B cell (primary cell): ENCODE measurements around the gene PDE3B. TPM values are rescaled to one million over a fixed set of nuclear protein-coding genes. Genes with fewer than 3 reads are reported as not detected.
"Not testable (repeated sequence)": the region's sequence is repeated elsewhere in the genome, so short reads cannot be mapped to it uniquely, and the experiment has no call there.

Experiments used
- ATAC-seq: fragments of 200-7000 bp; cut with Tn5 transposase; one replicate; pipeline ENCODE4 v1.10.0; 2021; ENCODE audit warnings: low read depth, mild to moderate bottlenecking, moderate number of reproducible peaks, moderate library complexity
- CTCF ChIA-PET: fragments of 350-600 bp; sonication (Branson Sonifier 250); formaldehyde crosslinking; loops from one replicate; lab custom pipeline; 2021; ENCODE audit warnings: antibody characterized with exemption, inconsistent platforms; lab: Charles Lee
- POLR2A ChIA-PET: fragments of 350-600 bp; sonication (Branson Sonifier 250); formaldehyde crosslinking; loops from one replicate; lab custom pipeline; 2021; ENCODE audit warnings: antibody characterized with exemption; lab: Charles Lee
- DNase-seq: peaks from one replicate; pipeline ENCODE4 v3.0.0; 2013
- H2AFZ ChIP-seq: 2 replicates; pipeline ENCODE4 v1.6.1; 2012; ENCODE audit warnings: mild to moderate bottlenecking, low read depth, low read length; ENCODE audit not compliant: insufficient read depth, poor library complexity, severe bottlenecking
- H3K27ac ChIP-seq, 2 donors: 1 replicate in 1 of 2; 2 replicates in 1 of 2; pipeline ENCODE4 v1.5.1; 2012 to 2013; ENCODE audit warnings: low read length in 2 of 2, mild to moderate bottlenecking in 2 of 2, moderate library complexity in 1 of 2
- H3K27me3 ChIP-seq, 4 experiments: fragments of 200-600 bp in 1 of 4; sonication (generic) in 1 of 4; replicated peaks in 1 of 4; 1 replicate in 2 of 4; 2 replicates in 2 of 4; pipeline versions ENCODE4 v1.6.1 to v1.7.0; 2013 to 2016; ENCODE audit warnings: low read length in 3 of 4, mild to moderate bottlenecking in 2 of 4, mixed read lengths in 1 of 4, moderate library complexity in 1 of 4; ENCODE audit not compliant: insufficient read depth in 4 of 4, control insufficient read depth in 3 of 4; ENCODE audit errors: control extremely low read depth in 1 of 4
- H3K36me3 ChIP-seq, 2 experiments: replicated peaks in 1 of 2; 1 replicate in 1 of 2; 2 replicates in 1 of 2; pipeline versions ENCODE4 v1.6.1 to v1.7.1; 2013; ENCODE audit warnings: low read length in 1 of 2; ENCODE audit not compliant: insufficient read depth in 2 of 2, control insufficient read depth in 1 of 2; ENCODE audit errors: control extremely low read depth in 1 of 2, extremely low read depth in 1 of 2
- H3K4me1 ChIP-seq, 2 donors: fragments of 200-600 bp in 1 of 2; sonication (generic) in 1 of 2; 1 replicate in 1 of 2; 2 replicates in 1 of 2; pipeline versions ENCODE4 v1.5.1 to v1.6.1; 2013 to 2017; ENCODE audit warnings: low read length in 2 of 2; ENCODE audit not compliant: control insufficient read depth in 2 of 2, insufficient read depth in 2 of 2
- H3K4me2 ChIP-seq: replicated peaks from 2 replicates; pipeline ENCODE3; 2012; ENCODE audit warnings: mild to moderate bottlenecking, low read depth, low read length; ENCODE audit not compliant: poor library complexity, severe bottlenecking
- H3K4me3 ChIP-seq, 5 experiments: fragments of 200-600 bp in 1 of 5; sonication (generic) in 1 of 5; 1 replicate in 3 of 5; 2 replicates in 2 of 5; pipeline versions ENCODE4 v1.5.1 to v1.7.0; 2011 to 2016; ENCODE audit warnings: low read length in 4 of 5, mild to moderate bottlenecking in 4 of 5, low read depth in 2 of 5, control low read depth in 1 of 5, moderate library complexity in 1 of 5; ENCODE audit not compliant: insufficient read depth in 1 of 5; ENCODE audit errors: control extremely low read depth in 1 of 5, extremely low read depth in 1 of 5
- H3K79me2 ChIP-seq: fragments of 200-600 bp; sonication (generic); one replicate; pipeline ENCODE4 v1.6.0; 2016; ENCODE audit warnings: low read length; ENCODE audit not compliant: control insufficient read depth, insufficient read depth
- H3K9ac ChIP-seq: fragments of 200-600 bp; sonication (generic); 2 replicates; pipeline ENCODE4 v1.6.1; 2017; ENCODE audit warnings: mild to moderate bottlenecking, low read length, moderate library complexity
- H3K9me3 ChIP-seq, 3 donors: one replicate each; pipeline versions ENCODE4 v1.6.1 to v1.7.1; 2013; ENCODE audit warnings: low read length in 2 of 3; ENCODE audit not compliant: control insufficient read depth in 2 of 3, insufficient read depth in 1 of 3; ENCODE audit errors: control extremely low read depth in 1 of 3
- H4K20me1 ChIP-seq: 2 replicates; pipeline ENCODE4 v1.6.0; 2012; ENCODE audit warnings: mild to moderate bottlenecking, low read length; ENCODE audit not compliant: insufficient read depth, control insufficient read depth, poor library complexity, severe bottlenecking
- H3K27ac Mint-ChIP-seq: one replicate; pipeline ENCODE4 v1.8.0; 2021; ENCODE audit warnings: mixed read lengths
- H3K27me3 Mint-ChIP-seq: one replicate; pipeline ENCODE4 v1.8.0; 2021; ENCODE audit warnings: mixed read lengths
- H3K4me1 Mint-ChIP-seq: one replicate; pipeline ENCODE4 v1.8.0; 2021; ENCODE audit warnings: mixed read lengths
- H3K4me3 Mint-ChIP-seq: one replicate; pipeline ENCODE4 v1.8.0; 2021; ENCODE audit warnings: mixed read lengths
- H3K9me3 Mint-ChIP-seq: one replicate; pipeline ENCODE4 v1.8.0; 2022; ENCODE audit warnings: mixed read lengths; ENCODE audit not compliant: insufficient read depth
- WGBS: methylation state at CpG from one replicate; pipeline ENCODE4 v1.1.5; 2013; ENCODE audit warnings: missing lambda C conversion rate; ENCODE audit not compliant: insufficient coverage; 5-methylcytosine and 5-hydroxymethylcytosine counted together
- intact Hi-C: fragments of 100-400 bp; cut with micrococcal nuclease; formaldehyde crosslinking; loops from one replicate; pipeline ENCODE4 v1.10.0; 2022
- polyA plus RNA-seq: library from polyadenylated mRNA; depleted of rRNA; stranded (reverse); fragments of >200 nt; gene quantifications from 2 replicates; pipeline ENCODE4 v1.2.3, GENCODE V29; 2012
- total RNA-seq, 2 donors: library from RNA; stranded (reverse); fragments of 120-200 nt in 1 of 2; gene quantifications; 1 replicate in 1 of 2; 2 replicates in 1 of 2; pipeline versions ENCODE4 v1.2.3 to v1.2.4, GENCODE V29; 2013 to 2022
- TF ChIP-seq, protein P1 (sequence below): fragments of 200-600 bp; IDR thresholded peaks from one replicate; pipeline ENCODE4 v1.8.0; 2022; ENCODE audit warnings: antibody characterized with exemption, mild to moderate bottlenecking

The PDE3B gene
- total and polyA plus RNA-seq, 2 donors (not counting 1 experiment from before 2014, with no cell fraction given): 1.0 to 60.7 TPM

DNA sequence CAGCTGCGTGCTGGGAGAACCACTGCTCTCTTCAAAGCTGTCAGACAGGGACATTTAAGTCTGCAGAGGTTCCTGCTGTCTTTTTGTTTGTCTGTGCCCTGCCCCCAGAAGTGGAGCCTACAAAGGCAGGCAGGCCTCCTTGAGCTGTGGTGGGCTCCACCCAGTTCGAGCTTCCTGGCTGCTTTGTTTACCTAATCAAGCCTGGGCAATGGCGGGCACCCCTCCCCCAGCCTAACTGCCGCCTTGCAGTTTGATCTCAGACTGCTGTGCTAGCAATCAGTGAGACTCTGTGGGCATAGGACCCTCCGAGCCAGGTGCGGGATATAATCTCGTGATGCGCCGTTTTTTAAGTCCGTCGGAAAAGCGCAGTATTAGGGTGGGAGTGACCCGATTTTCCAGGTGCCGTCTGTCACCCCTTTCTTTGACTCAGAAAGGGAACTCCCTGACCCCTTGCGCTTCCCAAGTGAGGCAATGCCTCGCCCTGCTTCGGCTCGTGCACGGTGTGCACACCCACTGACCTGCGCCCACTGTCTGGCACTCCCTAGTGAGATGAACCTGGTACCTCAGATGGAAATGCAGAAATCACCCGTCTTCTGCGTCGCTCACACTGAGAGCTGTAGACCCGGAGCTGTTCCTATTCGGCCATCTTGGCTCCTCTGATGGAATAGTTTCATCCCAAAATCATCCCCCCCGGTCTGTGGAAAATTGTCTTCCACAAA lies 9.9 kb upstream of the PDE3B start:
- H3K79me2 ChIP-seq, H2AFZ ChIP-seq, intact Hi-C loops, H3K27ac ChIP-seq, POLR2A ChIA-PET, H3K27me3 Mint-ChIP-seq, DNase-seq, H3K4me3 Mint-ChIP-seq, H3K27me3 ChIP-seq, H3K27ac Mint-ChIP-seq, H3K9me3 ChIP-seq, ATAC-seq, H3K9me3 Mint-ChIP-seq, H3K4me3 ChIP-seq, CTCF ChIA-PET, H3K4me2 ChIP-seq, H4K20me1 ChIP-seq, H3K9ac ChIP-seq, H3K36me3 ChIP-seq: not testable (repeated sequence)
- H3K4me1 Mint-ChIP-seq: peaks cover 24% of the 10 kb centered on the region
- peaks cover 8 to 12% of the 10 kb centered on the region in 2 donors for H3K4me1 ChIP-seq
- WGBS: 97% methylated on average over 5 of the region's 26 CpGs

DNA sequence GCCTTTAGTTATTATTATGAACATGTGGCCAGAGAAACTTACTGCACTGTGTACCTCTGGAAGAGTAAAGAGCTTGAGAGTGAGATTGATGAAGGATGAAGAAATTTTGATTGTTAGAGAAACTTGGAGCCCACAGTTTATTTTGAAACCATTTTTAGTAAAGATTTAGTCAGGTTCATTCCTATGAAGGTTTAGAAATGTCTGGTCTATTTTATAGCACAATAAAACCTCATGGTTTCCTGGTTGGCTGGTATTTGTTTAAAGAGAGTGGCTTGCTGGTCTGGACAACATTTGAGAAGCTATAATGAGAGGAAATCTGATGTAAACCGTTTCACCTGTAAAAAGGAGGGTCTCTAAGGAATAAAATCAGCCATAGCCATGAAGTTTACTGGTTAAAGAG lies 8.8 kb upstream of the PDE3B start:
- Histone ChIP-seq H3K9ac (no peak overlapping the region), H3K4me3 (no peak overlapping the region), H3K4me2 (no peak overlapping the region), H3K4me1 (peaks cover 8 to 12% of the 10 kb centered on the region in 2 donors), H3K9me3 (no peaks in the 10 kb centered on the region), H3K27ac (no peak overlapping the region), H3K36me3 (no peaks in the 10 kb centered on the region), H3K79me2 (no peaks in the 10 kb centered on the region), H3K27me3 (no peaks in the 10 kb centered on the region), H4K20me1 (no peaks in the 10 kb centered on the region), H2AFZ (no peak overlapping the region)
- TF ChIP-seq, protein P1, sequence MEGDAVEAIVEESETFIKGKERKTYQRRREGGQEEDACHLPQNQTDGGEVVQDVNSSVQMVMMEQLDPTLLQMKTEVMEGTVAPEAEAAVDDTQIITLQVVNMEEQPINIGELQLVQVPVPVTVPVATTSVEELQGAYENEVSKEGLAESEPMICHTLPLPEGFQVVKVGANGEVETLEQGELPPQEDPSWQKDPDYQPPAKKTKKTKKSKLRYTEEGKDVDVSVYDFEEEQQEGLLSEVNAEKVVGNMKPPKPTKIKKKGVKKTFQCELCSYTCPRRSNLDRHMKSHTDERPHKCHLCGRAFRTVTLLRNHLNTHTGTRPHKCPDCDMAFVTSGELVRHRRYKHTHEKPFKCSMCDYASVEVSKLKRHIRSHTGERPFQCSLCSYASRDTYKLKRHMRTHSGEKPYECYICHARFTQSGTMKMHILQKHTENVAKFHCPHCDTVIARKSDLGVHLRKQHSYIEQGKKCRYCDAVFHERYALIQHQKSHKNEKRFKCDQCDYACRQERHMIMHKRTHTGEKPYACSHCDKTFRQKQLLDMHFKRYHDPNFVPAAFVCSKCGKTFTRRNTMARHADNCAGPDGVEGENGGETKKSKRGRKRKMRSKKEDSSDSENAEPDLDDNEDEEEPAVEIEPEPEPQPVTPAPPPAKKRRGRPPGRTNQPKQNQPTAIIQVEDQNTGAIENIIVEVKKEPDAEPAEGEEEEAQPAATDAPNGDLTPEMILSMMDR: no peak
- H3K27me3 Mint-ChIP-seq: peaks cover 8% of the 10 kb centered on the region
- ChIA-PET CTCF (no interaction called here), POLR2A (no interaction called here)
- H3K4me1 Mint-ChIP-seq: peaks cover 24% of the 10 kb centered on the region
- WGBS: no CpG with 5 or more reads among the region's 1 CpG
- ATAC-seq (no peak), DNase-seq (no peak)
- no peak overlapping the region for H3K27ac Mint-ChIP-seq
- intact Hi-C loops: no loop called here
- no peak overlapping the region for H3K4me3 Mint-ChIP-seq
- no peaks in the 10 kb centered on the region for H3K9me3 Mint-ChIP-seq
